Measurements from ENCODE around the gene APRT. TPM values are rescaled to one million over a fixed set of nuclear protein-coding genes. Genes with fewer than 3 reads are reported as not detected.

Gene APRT
- total and polyA plus RNA-seq, 10 of the 15 experiments (the other 5 are each of a cell fraction or from before 2014, with no cell fraction given) = 30.6 to 495 (median 166) TPM

DNA sequence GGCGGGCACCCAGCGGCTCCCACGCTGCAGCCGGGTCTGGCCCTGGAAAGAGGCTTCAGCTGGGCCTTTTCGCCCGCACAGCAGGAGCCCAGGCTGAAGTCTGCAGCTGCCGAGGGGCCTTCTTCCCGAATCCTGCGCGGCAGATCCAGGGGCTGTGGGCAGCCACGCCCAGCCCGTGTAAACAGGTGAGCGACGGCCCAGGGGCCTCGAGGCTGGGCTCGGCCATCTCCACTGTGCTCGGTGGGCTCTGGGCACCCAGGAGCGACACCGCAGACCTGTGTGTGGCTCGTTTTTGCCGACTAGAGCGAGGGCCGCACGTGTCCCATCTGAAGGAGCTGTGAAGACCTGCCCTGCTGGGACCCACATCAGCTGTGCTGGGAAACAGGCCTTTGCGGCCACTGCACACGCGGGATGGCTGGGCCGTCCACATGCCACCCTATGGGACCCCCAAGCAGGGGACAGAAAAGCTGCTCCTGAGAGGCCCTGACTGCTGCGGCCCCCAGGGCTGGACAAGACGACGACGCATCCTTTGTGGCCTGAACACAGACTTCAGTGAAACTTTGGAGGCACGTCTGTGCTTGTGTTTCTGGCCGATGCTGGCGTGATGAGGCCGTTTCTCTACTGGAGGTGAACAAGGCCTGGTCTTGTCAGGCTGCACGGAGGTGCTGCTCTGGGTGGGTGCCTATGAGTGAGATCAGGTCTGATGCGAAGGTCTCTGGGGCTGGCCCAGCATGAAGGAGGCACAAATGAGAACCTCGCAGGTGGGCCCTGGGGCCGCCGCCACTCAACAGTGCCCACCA, 5.2 kb upstream of the APRT start:
- ChIA-PET POLR2A (no interaction called here), SMC1A (ENCODE audit: uncharacterized antibody, unreplicated experiment) (no interaction called here), RAD21 (ENCODE audit: unreplicated experiment) (no interaction called here), CTCF (interaction anchor here (1.2 to 2.1 kb wide), 4 partner anchors 40 to 399 kb away, joined by 3 to 6 read pairs (median 5); partner anchors contain the start of genes GALNS and TRAPPC2L)
- H2AFZ ChIP-seq (ENCODE audit: control insufficient read depth, low read depth, low read length) = no peak overlapping the region
- no peaks in the 10 kb centered on the region for H3K79me2 ChIP-seq (ENCODE audit: control insufficient read depth, insufficient read depth, low read length)
- H3K27me3 ChIP-seq (replicated peaks in 1 of 2; ENCODE audit: control insufficient read depth in 2 of 2, insufficient read depth in 2 of 2, low read length in 1 of 2) = no peaks in the 10 kb centered on the region
- in situ Hi-C loops (cut with MboI) = no loop called here
- H3K4me2 ChIP-seq (ENCODE audit: control insufficient read depth, insufficient read depth) = no peak overlapping the region
- H4K20me1 ChIP-seq (ENCODE audit: control insufficient read depth, insufficient read depth) = no peaks in the 10 kb centered on the region
- DNase-seq (ENCODE audit: low read depth, low spot score) = no peak
- no peak for FAIRE-seq
- no TSS peak for BruUV-seq (replicated peaks)
- H3K4me1 ChIP-seq (ENCODE audit: control insufficient read depth, insufficient read depth, low read length) = peaks cover 6% of the 10 kb centered on the region
- H3K9me3 ChIP-seq (replicated peaks; ENCODE audit: control insufficient read depth, insufficient read depth, low read length) = no peaks in the 10 kb centered on the region
- H3K4me3 ChIP-seq = no peak overlapping the region
- TF ChIP-seq SUPT20H (IDR thresholded peaks at IDR 0.05; ENCODE audit: borderline replicate concordance, control insufficient read depth, low read depth, low read length) = no peak
- H3K27ac ChIP-seq (ENCODE audit: control insufficient read depth, insufficient read depth) = no peak overlapping the region
- 80% methylated on average over 40 of the region's 41 CpGs for WGBS (ENCODE audit: insufficient coverage, insufficient replicate concordance, low lambda C conversion rate, missing lambda C conversion rate)
- H3K36me3 ChIP-seq (ENCODE audit: control insufficient read depth in 2 of 2, insufficient read depth in 2 of 2, low read length in 1 of 2) = no peaks in the 10 kb centered on the region
- H3K9ac ChIP-seq (ENCODE audit: control insufficient read depth, insufficient read depth, low read length) = no peak overlapping the region
- intact Hi-C loops (cut with micrococcal nuclease; ENCODE audit: unreplicated experiment) = loop anchor here (1.0 kb wide), 2 partner anchors 350 to 399 kb away; no protein-coding TSS in a partner anchor
- ATAC-seq = no peak

DNA sequence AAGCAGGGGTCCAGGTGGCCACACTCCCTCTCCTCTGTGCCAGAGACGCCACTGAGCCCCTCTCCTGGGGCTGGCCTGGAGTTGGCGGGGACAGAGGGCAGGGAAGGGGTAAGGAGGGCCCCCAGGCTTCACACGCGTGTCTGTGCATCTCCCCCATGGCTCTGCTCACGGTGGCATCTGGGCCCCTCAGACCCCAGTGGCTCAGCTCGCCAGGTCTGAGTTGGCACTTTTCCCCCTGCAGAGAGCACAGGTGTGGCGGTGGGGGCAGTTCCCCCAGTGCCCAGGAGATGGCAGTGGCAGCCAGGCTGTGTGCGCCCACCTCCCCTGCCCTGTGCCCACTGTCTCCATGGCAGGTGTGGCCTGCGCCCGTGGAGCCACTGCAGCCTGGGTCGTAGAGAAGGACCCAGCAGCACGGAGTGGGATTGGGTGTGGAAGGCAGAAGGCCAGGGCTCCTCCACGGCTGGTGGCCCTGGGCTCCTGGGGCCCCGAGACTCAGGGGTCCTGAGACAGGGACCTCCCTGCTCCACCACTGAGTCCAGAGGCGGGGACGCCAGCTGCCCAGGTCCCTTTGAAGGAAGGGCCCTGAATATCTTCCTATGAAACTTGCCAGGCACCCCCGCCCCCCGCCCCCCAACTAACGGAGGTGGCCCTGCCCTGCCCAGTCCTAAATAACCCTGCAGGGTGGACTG, 4.3 kb upstream of the APRT start:
- intact Hi-C loops (cut with micrococcal nuclease; ENCODE audit: unreplicated experiment) = loop anchor here (1.0 kb wide), 2 partner anchors 351 to 400 kb away; no protein-coding TSS in a partner anchor
- RAD21 ChIA-PET (ENCODE audit: unreplicated experiment) = no interaction called here
- WGBS (ENCODE audit: insufficient coverage, insufficient replicate concordance, low lambda C conversion rate, missing lambda C conversion rate) = 33% methylated on average over 15 of the region's 19 CpGs
- TF ChIP-seq BMI1 (IDR thresholded peaks at IDR 0.05; ENCODE audit: borderline replicate concordance) = no peak
- TF ChIP-seq GABPA (IDR thresholded peaks at IDR 0.05; ENCODE audit: low read depth) = no peak
- TF ChIP-seq PAX8 (IDR thresholded peaks at IDR 0.05) = no peak
- no peak for TF ChIP-seq CBFB (IDR thresholded peaks at IDR 0.05; ENCODE audit: low read depth)
- no peak for TF ChIP-seq FOXK2 (IDR thresholded peaks at IDR 0.05)
- TF ChIP-seq RAD21 (IDR thresholded peaks at IDR 0.05; ENCODE audit: insufficient read depth, low read depth, low read length) = peak; percentile 69
- no peak for TF ChIP-seq NFIC (IDR thresholded peaks at IDR 0.05; ENCODE audit: low read depth, low read length)
- TF ChIP-seq CHD1 (IDR thresholded peaks at IDR 0.05; ENCODE audit: low read depth, low read length) = no peak
- TF ChIP-seq POU2F2 (IDR thresholded peaks at IDR 0.05; ENCODE audit: borderline replicate concordance, low read depth, low read length) = no peak
- TF ChIP-seq DPF2 (IDR thresholded peaks at IDR 0.05) = no peak
- peak; percentile 44; the same call in 1 of the 2 replicates for TF ChIP-seq LARP7 (IDR thresholded peaks at IDR 0.05)
- TF ChIP-seq, protein P1, sequence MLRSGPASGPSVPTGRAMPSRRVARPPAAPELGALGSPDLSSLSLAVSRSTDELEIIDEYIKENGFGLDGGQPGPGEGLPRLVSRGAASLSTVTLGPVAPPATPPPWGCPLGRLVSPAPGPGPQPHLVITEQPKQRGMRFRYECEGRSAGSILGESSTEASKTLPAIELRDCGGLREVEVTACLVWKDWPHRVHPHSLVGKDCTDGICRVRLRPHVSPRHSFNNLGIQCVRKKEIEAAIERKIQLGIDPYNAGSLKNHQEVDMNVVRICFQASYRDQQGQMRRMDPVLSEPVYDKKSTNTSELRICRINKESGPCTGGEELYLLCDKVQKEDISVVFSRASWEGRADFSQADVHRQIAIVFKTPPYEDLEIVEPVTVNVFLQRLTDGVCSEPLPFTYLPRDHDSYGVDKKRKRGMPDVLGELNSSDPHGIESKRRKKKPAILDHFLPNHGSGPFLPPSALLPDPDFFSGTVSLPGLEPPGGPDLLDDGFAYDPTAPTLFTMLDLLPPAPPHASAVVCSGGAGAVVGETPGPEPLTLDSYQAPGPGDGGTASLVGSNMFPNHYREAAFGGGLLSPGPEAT (IDR thresholded peaks at IDR 0.05; ENCODE audit: low read depth) = no peak
- no peak for TF ChIP-seq HDAC2 (IDR thresholded peaks at IDR 0.05)
- TF ChIP-seq IKZF2 (IDR thresholded peaks at IDR 0.05) = no peak
- no peak for TF ChIP-seq YY1 (IDR thresholded peaks at IDR 0.05; ENCODE audit: low read depth, low read length)
- TF ChIP-seq ZBED1 (IDR thresholded peaks at IDR 0.05; ENCODE audit: borderline replicate concordance) = no peak

More for the DNA sequence above, 4.3 kb upstream of the APRT start:
- Histone ChIP-seq H3K27ac (ENCODE audit: control insufficient read depth, insufficient read depth) (no peak overlapping the region), H3K9ac (ENCODE audit: control insufficient read depth, insufficient read depth, low read length) (no peak overlapping the region), H2AFZ (ENCODE audit: control insufficient read depth, low read depth, low read length) (no peak overlapping the region), H3K4me1 (ENCODE audit: control insufficient read depth, insufficient read depth, low read length) (peaks cover 6% of the 10 kb centered on the region), H3K9me3 (replicated peaks; ENCODE audit: control insufficient read depth, insufficient read depth, low read length) (no peaks in the 10 kb centered on the region), H3K36me3 (ENCODE audit: control insufficient read depth in 2 of 2, insufficient read depth in 2 of 2, low read length in 1 of 2) (no peaks in the 10 kb centered on the region), H3K27me3 (replicated peaks in 1 of 2; ENCODE audit: control insufficient read depth in 2 of 2, insufficient read depth in 2 of 2, low read length in 1 of 2) (no peaks in the 10 kb centered on the region), H3K4me3 (no peak overlapping the region), H4K20me1 (ENCODE audit: control insufficient read depth, insufficient read depth) (no peaks in the 10 kb centered on the region), H3K79me2 (ENCODE audit: control insufficient read depth, insufficient read depth, low read length) (peaks cover 7% of the 10 kb centered on the region), H3K4me2 (ENCODE audit: control insufficient read depth, insufficient read depth) (no peak overlapping the region)
- FAIRE-seq = no peak
- CTCF ChIA-PET = interaction anchor here (0.7 to 2.1 kb wide), 8 partner anchors 16 to 425 kb away, joined by 3 to 5 read pairs (median 4); no protein-coding TSS in a partner anchor
- in situ Hi-C loops (cut with MboI) = no loop called here
- POLR2A ChIA-PET = interaction anchor here (0.9 kb wide), 1 partner anchor 44 kb away, joined by 3 read pairs; no protein-coding TSS in a partner anchor
- no TSS peak for BruUV-seq (replicated peaks)
- peak; percentile 31 for ATAC-seq
- SMC1A ChIA-PET (ENCODE audit: uncharacterized antibody, unreplicated experiment) = interaction anchor here (0.8 to 1.3 kb wide), 3 partner anchors 333 to 400 kb away, joined by 3 read pairs; no protein-coding TSS in a partner anchor
- DNase-seq (ENCODE audit: low read depth, low spot score) = no peak

Data from GM12878 (cell line).